Measurements from ENCODE around the gene ATG2A. TPM values are rescaled to one million over a fixed set of nuclear protein-coding genes. Genes with fewer than 3 reads are reported as not detected.

ATG2A gene
- total and polyA plus RNA-seq, 2 experiments from 2014 or later: 11.7 to 18.1 TPM

GRCh38 chr11:64913171-64913727, 3.8 kb downstream of the ATG2A start:
- H3K9me3 ChIP-seq (ENCODE audit: low read depth): no peaks in the 10 kb centered on the region
- H3K36me3 ChIP-seq (replicated peaks; ENCODE audit: insufficient read depth, low read depth): no peaks in the 10 kb centered on the region
- H3K79me2 ChIP-seq: peaks cover 21% of the 10 kb centered on the region
- 92% methylated on average over 18 of the region's 18 CpGs for WGBS (ENCODE audit: low lambda C conversion rate, missing lambda C conversion rate)
- DNase-seq (ENCODE audit: low spot score): no peak
- H3K4me1 ChIP-seq (ENCODE audit: insufficient read depth): peaks cover 10% of the 10 kb centered on the region
- H3K27me3 ChIP-seq: no peaks in the 10 kb centered on the region
- no peaks in the 10 kb centered on the region for H4K20me1 ChIP-seq (ENCODE audit: insufficient read depth, poor library complexity, severe bottlenecking)
- no peak overlapping the region for H3K27ac ChIP-seq
- H3K4me3 ChIP-seq: no peak overlapping the region
- no peaks in the 10 kb centered on the region for H3K9me2 ChIP-seq (replicated peaks; ENCODE audit: insufficient read depth)
- H3K4me2 ChIP-seq: no peak overlapping the region
- TF ChIP-seq EZH2phosphoT487 (IDR thresholded peaks at IDR 0.05; ENCODE audit: low read depth, severe bottlenecking, unreplicated experiment) (no peak), CTCF (IDR thresholded peaks at IDR 0.05; ENCODE audit: poor library complexity) (no peak), EZH2 (IDR thresholded peaks at IDR 0.05; ENCODE audit: borderline replicate concordance) (no peak)
- no peak overlapping the region for H2AFZ ChIP-seq

GRCh38 chr11:64911689-64912088, 5.3 kb downstream of the ATG2A start:
- Histone ChIP-seq H3K4me3 (no peak overlapping the region), H3K27ac (no peak overlapping the region), H3K4me2 (no peak overlapping the region), H3K4me1 (ENCODE audit: insufficient read depth) (peaks cover 7% of the 10 kb centered on the region), H3K36me3 (replicated peaks; ENCODE audit: insufficient read depth, low read depth) (no peaks in the 10 kb centered on the region), H3K79me2 (peaks cover 20% of the 10 kb centered on the region), H3K27me3 (no peaks in the 10 kb centered on the region), H3K9me2 (replicated peaks; ENCODE audit: insufficient read depth) (no peaks in the 10 kb centered on the region), H2AFZ (no peak overlapping the region), H3K9me3 (ENCODE audit: low read depth) (no peaks in the 10 kb centered on the region), H4K20me1 (ENCODE audit: insufficient read depth, poor library complexity, severe bottlenecking) (no peaks in the 10 kb centered on the region)
- DNase-seq (ENCODE audit: low spot score): no peak
- TF ChIP-seq CTCF (IDR thresholded peaks at IDR 0.05; ENCODE audit: poor library complexity): no peak
- TF ChIP-seq EZH2 (IDR thresholded peaks at IDR 0.05; ENCODE audit: borderline replicate concordance): no peak
- WGBS (ENCODE audit: low lambda C conversion rate, missing lambda C conversion rate): 96% methylated on average over 9 of the region's 9 CpGs

GRCh38 chr11:64911142-64911541, 5.9 kb downstream of the ATG2A start:
- DNase-seq (ENCODE audit: low spot score): no peak
- H3K36me3 ChIP-seq (replicated peaks; ENCODE audit: insufficient read depth, low read depth): no peaks in the 10 kb centered on the region

More at GRCh38 chr11:64911142-64911541, 5.9 kb downstream of the ATG2A start:
- no peak overlapping the region for H2AFZ ChIP-seq
- peaks cover 14% of the 10 kb centered on the region for H3K79me2 ChIP-seq
- peaks cover 6% of the 10 kb centered on the region for H3K4me1 ChIP-seq (ENCODE audit: insufficient read depth)
- WGBS (ENCODE audit: low lambda C conversion rate, missing lambda C conversion rate): 95% methylated on average over 7 of the region's 7 CpGs
- H3K4me3 ChIP-seq: no peak overlapping the region
- H4K20me1 ChIP-seq (ENCODE audit: insufficient read depth, poor library complexity, severe bottlenecking): no peaks in the 10 kb centered on the region
- H3K9me3 ChIP-seq (ENCODE audit: low read depth): no peaks in the 10 kb centered on the region
- no peak overlapping the region for H3K4me2 ChIP-seq
- no peak overlapping the region for H3K27ac ChIP-seq
- no peaks in the 10 kb centered on the region for H3K27me3 ChIP-seq
- TF ChIP-seq EZH2phosphoT487 (IDR thresholded peaks at IDR 0.05; ENCODE audit: low read depth, severe bottlenecking, unreplicated experiment): no peak
- TF ChIP-seq EZH2 (IDR thresholded peaks at IDR 0.05; ENCODE audit: borderline replicate concordance): no peak
- TF ChIP-seq CTCF (IDR thresholded peaks at IDR 0.05; ENCODE audit: poor library complexity): no peak
- no peaks in the 10 kb centered on the region for H3K9me2 ChIP-seq (replicated peaks; ENCODE audit: insufficient read depth)
